ENCODE results near the gene HHEX. TPM values are rescaled to one million over a fixed set of nuclear protein-coding genes. Genes with fewer than 3 reads are reported as not detected.
A peak's percentile ranks its signal among the peaks of the same experiment; 100 is the strongest.

The HHEX gene
- total and polyA plus RNA-seq, 2 of the 8 experiments (the other 6 are each of a cell fraction or from before 2014, with no cell fraction given): 0.56 to 1.5 TPM

GRCh38 chr10:92727141-92727540, 37.4 kb downstream of the HHEX start:
- DNase-seq (ENCODE audit: low read depth in 1 of 2, low spot score in 2 of 2) (no peak), FAIRE-seq (peak; percentile 50)
- CTCF ChIA-PET (ENCODE audit: partially characterized antibody): no interaction called here
- no peak overlapping the region for H4K5ac ChIP-seq (ENCODE audit: insufficient read length, low read depth, low read length)
- H3K4me1 ChIP-seq (replicated peaks in 1 of 4; ENCODE audit: control insufficient read depth in 3 of 4, insufficient read depth in 4 of 4, low read length in 3 of 4): peaks cover 0 to 5% (median 0%) of the 10 kb centered on the region in 4 experiments; a peak in 5 of 7 replicates
- no peak overlapping the region for H3K4me2 ChIP-seq (ENCODE audit: insufficient read depth in 1 of 2, low read depth in 2 of 2, low read length in 2 of 2)
- H3K27ac ChIP-seq (ENCODE audit: low read depth, low read length): no peak overlapping the region
- H3K79me1 ChIP-seq (ENCODE audit: low read depth, low read length): no peaks in the 10 kb centered on the region
- H3K9me3 ChIP-seq (ENCODE audit: insufficient read depth in 2 of 2, low read depth in 1 of 2, low read length in 1 of 2): no peaks in the 10 kb centered on the region; a peak in 1 of 4 replicates
- 89% methylated on average over 6 of the region's 6 CpGs; no CpG with 5 or more reads in 1 of the 2 experiments for WGBS, 2 experiments (ENCODE audit: extremely low coverage in 1 of 2, insufficient coverage in 1 of 2, insufficient read length in 1 of 2, insufficient replicate concordance in 2 of 2, low coverage in 1 of 2, low lambda C conversion rate in 2 of 2, missing lambda C conversion rate in 1 of 2)
- POLR2A ChIA-PET (ENCODE audit: partially characterized antibody): no interaction called here
- H3K4me3 ChIP-seq (ENCODE audit: extremely low read depth in 1 of 4, insufficient read depth in 2 of 4, low read depth in 3 of 4, low read length in 4 of 4): no peak overlapping the region
- H4K8ac ChIP-seq (ENCODE audit: extremely low read depth, insufficient read depth, low read length): no peak overlapping the region
- H3K14ac ChIP-seq (ENCODE audit: insufficient read length): no peak overlapping the region
- H2AK5ac ChIP-seq (ENCODE audit: low read depth, low read length): no peak overlapping the region
- H3K36me3 ChIP-seq (ENCODE audit: control insufficient read depth in 2 of 4, insufficient read depth in 4 of 4, low read length in 3 of 4): no peaks in the 10 kb centered on the region
- no peaks in the 10 kb centered on the region for H4K20me1 ChIP-seq (replicated peaks in 1 of 2; ENCODE audit: control insufficient read depth in 1 of 2, insufficient read depth in 2 of 2, low read length in 2 of 2)
- H3K9ac ChIP-seq (replicated peaks in 1 of 4; ENCODE audit: extremely low read depth in 1 of 4, low read depth in 3 of 4, low read length in 3 of 4): no peak overlapping the region
- no peak for TF ChIP-seq RXRA (IDR thresholded peaks at IDR 0.05; ENCODE audit: insufficient read depth, low read depth, low read length)
- TF ChIP-seq JUND (IDR thresholded peaks at IDR 0.05; ENCODE audit: low read length): no peak
- no peak for TF ChIP-seq CREB1 (IDR thresholded peaks at IDR 0.05)
- TF ChIP-seq SAP30 (IDR thresholded peaks at IDR 0.05; ENCODE audit: insufficient read depth, insufficient replicate concordance, low read length): no peak
- TF ChIP-seq CBX8 (IDR thresholded peaks at IDR 0.05; ENCODE audit: borderline replicate concordance, low read depth, low read length): no peak
- no peak for TF ChIP-seq GABPA (IDR thresholded peaks at IDR 0.05; ENCODE audit: borderline replicate concordance, insufficient read depth, low read length)
- TF ChIP-seq POLR2AphosphoS5 (IDR thresholded peaks at IDR 0.05; ENCODE audit: low read depth, low read length): no peak
- TF ChIP-seq TCF12 (IDR thresholded peaks at IDR 0.05; ENCODE audit: low read depth, low read length): no peak
- TF ChIP-seq BACH1 (IDR thresholded peaks at IDR 0.05; ENCODE audit: low read length): no peak
- no peak for TF ChIP-seq RNF2 (IDR thresholded peaks at IDR 0.05; ENCODE audit: borderline replicate concordance, low read depth, low read length, missing control alignments, poor library complexity, severe bottlenecking)
- TF ChIP-seq SRF (IDR thresholded peaks at IDR 0.05; ENCODE audit: low read depth, low read length): no peak
- no peak for TF ChIP-seq EGR1 (IDR thresholded peaks at IDR 0.05; ENCODE audit: borderline replicate concordance, low read depth, low read length)
- no peak for TF ChIP-seq POU5F1 (IDR thresholded peaks at IDR 0.05; ENCODE audit: low read depth, low read length)
- no peak for TF ChIP-seq JUN (IDR thresholded peaks at IDR 0.05; ENCODE audit: low read depth, low read length)
- no peak for TF ChIP-seq TEAD4 (IDR thresholded peaks at IDR 0.05; ENCODE audit: low read depth, low read length)
- H3K23ac ChIP-seq (ENCODE audit: insufficient read length): no peak overlapping the region
- H3K18ac ChIP-seq (ENCODE audit: extremely low read depth, low read length): no peak overlapping the region
- H2BK5ac ChIP-seq (ENCODE audit: low read depth, low read length): no peak overlapping the region
- H2AFZ ChIP-seq (ENCODE audit: low read length): peak overlapping the region; percentile 57
- 0 out of 2 replicates have a peak overlapping the region, but pooled peaks have one; percentile 11 for H2BK20ac ChIP-seq (ENCODE audit: low read length)
- no peak overlapping the region for H3K56ac ChIP-seq (replicated peaks; ENCODE audit: insufficient read length, low read depth, low read length)
- no peak overlapping the region for H4K91ac ChIP-seq (replicated peaks; ENCODE audit: insufficient read length, low read length)
- no peaks in the 10 kb centered on the region for H3K23me2 ChIP-seq (ENCODE audit: low read depth, low read length)
- H3K4ac ChIP-seq (replicated peaks; ENCODE audit: insufficient read length, low read depth, low read length): no peak overlapping the region
- no peaks in the 10 kb centered on the region for H3K27me3 ChIP-seq (replicated peaks in 1 of 4; ENCODE audit: control insufficient read depth in 3 of 4, extremely low read depth in 1 of 4, insufficient read depth in 3 of 4, low read length in 3 of 4)
- H3K79me2 ChIP-seq (ENCODE audit: control insufficient read depth in 1 of 2, insufficient read depth in 2 of 2, low read length in 2 of 2): no peaks in the 10 kb centered on the region
- H2BK15ac ChIP-seq (ENCODE audit: low read length): no peak overlapping the region
- no peak overlapping the region for H2BK120ac ChIP-seq (replicated peaks; ENCODE audit: low read depth, low read length)
- peak overlapping the region; percentile 62; the same call in 1 of the 2 replicates for H2BK12ac ChIP-seq (ENCODE audit: low read depth, low read length)

Measured in H1 (cell line).